ENCODE results near the gene RAB35.

- TF ChIP-seq CTCF (IDR thresholded peaks at IDR 0.05; ENCODE audit: poor library complexity) (no peak), EZH2 (IDR thresholded peaks at IDR 0.05; ENCODE audit: borderline replicate concordance) (no peak)
Measured at GRCh38 chr12:120121766-120122293, 5.3 kb upstream of the RAB35 start.
